K562 (cell line): ENCODE data around the gene LIX1. TPM values are rescaled to one million over a fixed set of nuclear protein-coding genes. Genes with fewer than 3 reads are reported as not detected.
A peak's percentile ranks its signal among the peaks of the same experiment; 100 is the strongest.
"Not testable (repeated sequence)": the region's sequence is repeated elsewhere in the genome, so short reads cannot be mapped to it uniquely, and the experiment has no call there.

Experiments used
- ATAC-seq: fragments of 200-7000 bp; cut with Tn5 transposase; 3 replicates; pipeline ENCODE4 v1.9.1; 2020; ENCODE audit warnings: moderate library complexity
- BruUV-seq: library from RNA; stranded (reverse); fragments of 400-500 nt; replicated peaks from 2 replicates; lab custom pipeline; 2021; lab: Mats Ljungman, UMichigan
- CTCF ChIA-PET: fragments of 300-600 bp; formaldehyde crosslinking; extraction: SDS; loops from one replicate; lab custom pipeline; 2021; ENCODE audit warnings: low intra/inter-chr PET ratio; lab: Yijun Ruan, JAX
- POLR2A ChIA-PET: fragments of 300-600, 350-650 bp; sonication (Branson Sonifier 250); formaldehyde crosslinking; extraction: SDS; loops from one replicate; lab custom pipeline; 2021; ENCODE audit warnings: antibody characterized with exemption, inconsistent platforms; lab: Yijun Ruan, JAX
- DNase-seq, 4 experiments: peaks; one replicate each; pipeline versions ENCODE4 v3.0.0 to v3.0.0-alpha.2; 2011 to 2018; ENCODE audit warnings: low spot score in 3 of 4, mixed read lengths in 3 of 4; ENCODE audit errors: extremely low read depth in 1 of 4
- FAIRE-seq: peaks from 2 replicates; lab custom pipeline; 2011; peaks lifted over from hg19 to GRCh38; lab: Jason Lieb, UNC
- H2AFZ ChIP-seq: 2 replicates; pipeline ENCODE4 v1.6.0; 2011; ENCODE audit warnings: low read depth, low read length, control low read depth, inconsistent platforms
- H3K27ac ChIP-seq: fragments of 200-600 bp; 3 replicates; pipeline ENCODE4 v1.8.0; 2011; ENCODE audit warnings: low read depth, mild to moderate bottlenecking, control low read depth, inconsistent platforms, low read length, moderate library complexity, mixed read lengths; ENCODE audit errors: extremely low read depth
- H3K27me3 ChIP-seq, 2 experiments: fragments of 300-600 bp in 1 of 2; 2 replicates in 1 of 2; 3 replicates in 1 of 2; pipeline versions ENCODE4 v1.6.0 to v1.8.0; 2011; ENCODE audit warnings: inconsistent platforms in 2 of 2, low read length in 2 of 2, mild to moderate bottlenecking in 1 of 2, mixed read lengths in 1 of 2, moderate library complexity in 1 of 2; ENCODE audit not compliant: control insufficient read depth in 2 of 2, insufficient read depth in 2 of 2
- H3K36me3 ChIP-seq: fragments of 300-600 bp; 3 replicates; pipeline ENCODE4 v1.8.0; 2011; ENCODE audit warnings: mild to moderate bottlenecking, low read length, inconsistent platforms; ENCODE audit not compliant: control insufficient read depth, insufficient read depth
- H3K4me1 ChIP-seq, 2 experiments: fragments of 200-600 bp in 1 of 2; replicated peaks in 1 of 2; 2 replicates in 1 of 2; 3 replicates in 1 of 2; pipeline versions ENCODE4 v1.5.1 to v1.8.0; 2011; ENCODE audit warnings: inconsistent platforms in 2 of 2, low read length in 2 of 2, mild to moderate bottlenecking in 1 of 2, mixed read lengths in 1 of 2, moderate library complexity in 1 of 2; ENCODE audit not compliant: control insufficient read depth in 2 of 2, insufficient read depth in 2 of 2
- H3K4me2 ChIP-seq: 2 replicates; pipeline ENCODE4 v1.6.1; 2011; ENCODE audit warnings: low read length, control low read depth, inconsistent platforms, mixed read lengths; ENCODE audit not compliant: insufficient read depth
- H3K4me3 ChIP-seq: fragments of 200-600 bp; sonication (generic), shearing (Covaris generic); 2 replicates; pipeline ENCODE4 v1.5.1; 2016; ENCODE audit warnings: control low read depth, inconsistent platforms
- H3K79me2 ChIP-seq: fragments of 200-600 bp; 3 replicates; pipeline ENCODE4 v1.8.0; 2011; ENCODE audit warnings: low read length, inconsistent platforms; ENCODE audit not compliant: control insufficient read depth, insufficient read depth
- H3K9ac ChIP-seq, 2 experiments: 2 replicates each; pipeline versions ENCODE4 v1.6.0 to v1.6.1; 2011; ENCODE audit warnings: low read depth in 2 of 2, low read length in 2 of 2, control low read depth in 1 of 2, inconsistent platforms in 1 of 2, mild to moderate bottlenecking in 1 of 2, mixed read lengths in 1 of 2; ENCODE audit not compliant: insufficient read depth in 1 of 2
- H3K9me1 ChIP-seq: one replicate; pipeline ENCODE4 v1.6.0; 2011; ENCODE audit warnings: inconsistent platforms, mild to moderate bottlenecking, low read length, moderate library complexity; ENCODE audit not compliant: control insufficient read depth, insufficient read depth
- H3K9me3 ChIP-seq: replicated peaks from 2 replicates; pipeline ENCODE4 v1.5.1; 2011; ENCODE audit warnings: low read depth, low read length, inconsistent platforms; ENCODE audit not compliant: control insufficient read depth, insufficient read depth
- H4K20me1 ChIP-seq: replicated peaks from 2 replicates; pipeline ENCODE4 v1.6.1; 2011; ENCODE audit warnings: low read length, inconsistent platforms, mixed read lengths; ENCODE audit not compliant: control insufficient read depth, insufficient read depth
- RBM17 ChIP-seq: fragments of 200-400 bp; formaldehyde crosslinking; IDR thresholded peaks from 2 replicates; pipeline ENCODE4 v1.6.1; 2017; ENCODE audit warnings: low read depth, mild to moderate bottlenecking, low read length, borderline replicate concordance
- WGBS: fragments of 100-300 bp; shearing (Covaris generic); methylation state at CpG from one replicate; pipeline ENCODE4 v1.1.6; 2016; ENCODE audit warnings: low coverage, mixed read lengths; ENCODE audit not compliant: insufficient coverage; ENCODE audit errors: missing lambda C conversion rate; 5-methylcytosine and 5-hydroxymethylcytosine counted together
- in situ Hi-C: fragments of 300-500 bp; cut with MboI; formaldehyde crosslinking; loops from 4 replicates; pipeline ENCODE4 v1.15.0; 2018; ENCODE audit warnings: inconsistent platforms, mixed read lengths
- intact Hi-C: fragments of 100-400 bp; cut with micrococcal nuclease; formaldehyde crosslinking; loops from 2 replicates; pipeline ENCODE4 v1.14.2; 2022
- polyA plus RNA-seq, 8 experiments: library from polyadenylated mRNA; depleted of rRNA in 4 of 8; stranded (reverse) in 5 of 8; unstranded in 3 of 8; fragments of >200 nt; fragmentation: Nextera tagmentation in 2 of 8; fragmentation: Illumina TruSeq in 1 of 8; extraction: Ambion mirVana in 2 of 8; extraction: Trizol in 1 of 8; gene quantifications; 2 replicates each; pipeline versions ENCODE4 v1.2.1 to v1.2.3, GENCODE V29; 2011 to 2014; ENCODE audit warnings: inconsistent platforms in 1 of 8, missing spikeins in 1 of 8
- total RNA-seq, 7 experiments: library from RNA; depleted of rRNA in 6 of 7; stranded (reverse); fragments of >200 nt in 6 of 7; fragmentation: Illumina TruSeq in 2 of 7; extraction: Trizol in 2 of 7; gene quantifications; 2 replicates each; pipeline versions ENCODE4 v1.2.1 to v1.2.3, GENCODE V29; 2011 to 2021; ENCODE audit warnings: low replicate concordance in 1 of 7

The LIX1 gene
- total and polyA plus RNA-seq, 9 of the 15 experiments (the other 6 are each of a cell fraction or from before 2014, with no cell fraction given), result 0.01 to 0.18 TPM; not detected in 7

- H3K9me1 ChIP-seq, result no peaks in the 10 kb centered on the region
- intact Hi-C loops (loop anchor here (5.0 kb wide), 2 partner anchors 79 to 529 kb away; no protein-coding TSS in a partner anchor), in situ Hi-C loops (no loop called here)
- no peak overlapping the region for H3K4me3 ChIP-seq
- WGBS, result 27% methylated on average over 4 of the region's 4 CpGs
- DNase-seq (no peak), FAIRE-seq (no peak), ATAC-seq (no peak)
- H3K36me3 ChIP-seq, result no peaks in the 10 kb centered on the region
- H3K9ac ChIP-seq, result no peak overlapping the region
- no peak overlapping the region for H2AFZ ChIP-seq
- no peaks in the 10 kb centered on the region for H3K79me2 ChIP-seq
- ChIA-PET CTCF (no interaction called here), POLR2A (interaction anchor here (1.3 to 1.8 kb wide), 2 partner anchors 51 to 272 kb away, joined by 3 to 4 read pairs; no protein-coding TSS in a partner anchor)
- no peak overlapping the region for H3K27ac ChIP-seq
- no peak overlapping the region for H3K4me2 ChIP-seq
- H4K20me1 ChIP-seq, result no peaks in the 10 kb centered on the region
- no TSS peak for BruUV-seq
- H3K4me1 ChIP-seq, result no peaks in the 10 kb centered on the region
- no peaks in the 10 kb centered on the region for H3K27me3 ChIP-seq
- TF ChIP-seq RBM17, result no peak
- no peaks in the 10 kb centered on the region for H3K9me3 ChIP-seq
Measured at GRCh38 chr5:97141031-97141430, 1.4 kb downstream of the LIX1 start.

- WGBS, result 17% methylated on average over 1 of the region's 1 CpG
- H3K27me3 ChIP-seq, BruUV-seq, DNase-seq, H4K20me1 ChIP-seq, H3K79me2 ChIP-seq, H3K4me1 ChIP-seq, H3K9ac ChIP-seq, H3K27ac ChIP-seq, H3K9me3 ChIP-seq, H3K4me2 ChIP-seq, POLR2A ChIA-PET, H3K9me1 ChIP-seq, H3K36me3 ChIP-seq, CTCF ChIA-PET, FAIRE-seq, in situ Hi-C loops, H2AFZ ChIP-seq, H3K4me3 ChIP-seq: not testable (repeated sequence)
- ATAC-seq, result peak; percentile 33; the same call in 1 of the 3 replicates
- intact Hi-C loops, result loop anchor here (5.0 kb wide), 2 partner anchors 78 to 528 kb away; no protein-coding TSS in a partner anchor
Measured at GRCh38 chr5:97140250-97140649, 2.2 kb downstream of the LIX1 start.
